Vagina (tissue), 2 donors: ENCODE measurements around the gene GABBR2.

ENCODE experiments used
- POLR2A ChIP-seq, 2 donors: fragments of 450-650 bp; IDR thresholded peaks; one replicate each; pipeline ENCODE4 v1.6.1; 2017; ENCODE audit warnings: antibody characterized with exemption in 2 of 2, mild to moderate bottlenecking in 2 of 2, moderate library complexity in 2 of 2
- POLR2AphosphoS5 ChIP-seq, 2 donors: sonication (generic); formaldehyde crosslinking; IDR thresholded peaks; one replicate each; pipeline ENCODE4 v1.9.0; 2017; ENCODE audit warnings: antibody characterized with exemption in 2 of 2, mild to moderate bottlenecking in 2 of 2, low read depth in 1 of 2; ENCODE audit not compliant: insufficient read depth in 1 of 2
- TF ChIP-seq, protein P1 (sequence below), 3 experiments: fragments of 450-650 bp in 2 of 3; fragments of 200-600 bp in 1 of 3; sonication (generic) in 1 of 3; IDR thresholded peaks; one replicate each; pipeline ENCODE4 v1.5.1; 2017 to 2019; ENCODE audit warnings: antibody characterized with exemption in 3 of 3, mild to moderate bottlenecking in 2 of 3, moderate library complexity in 2 of 3

- TF ChIP-seq POLR2AphosphoS5 (IDR thresholded peaks at IDR 0.05; ENCODE audit: insufficient read depth in 1 of 2, low read depth in 1 of 2) (no peak), POLR2A (IDR thresholded peaks at IDR 0.05) (no peak)
- TF ChIP-seq, protein P1, sequence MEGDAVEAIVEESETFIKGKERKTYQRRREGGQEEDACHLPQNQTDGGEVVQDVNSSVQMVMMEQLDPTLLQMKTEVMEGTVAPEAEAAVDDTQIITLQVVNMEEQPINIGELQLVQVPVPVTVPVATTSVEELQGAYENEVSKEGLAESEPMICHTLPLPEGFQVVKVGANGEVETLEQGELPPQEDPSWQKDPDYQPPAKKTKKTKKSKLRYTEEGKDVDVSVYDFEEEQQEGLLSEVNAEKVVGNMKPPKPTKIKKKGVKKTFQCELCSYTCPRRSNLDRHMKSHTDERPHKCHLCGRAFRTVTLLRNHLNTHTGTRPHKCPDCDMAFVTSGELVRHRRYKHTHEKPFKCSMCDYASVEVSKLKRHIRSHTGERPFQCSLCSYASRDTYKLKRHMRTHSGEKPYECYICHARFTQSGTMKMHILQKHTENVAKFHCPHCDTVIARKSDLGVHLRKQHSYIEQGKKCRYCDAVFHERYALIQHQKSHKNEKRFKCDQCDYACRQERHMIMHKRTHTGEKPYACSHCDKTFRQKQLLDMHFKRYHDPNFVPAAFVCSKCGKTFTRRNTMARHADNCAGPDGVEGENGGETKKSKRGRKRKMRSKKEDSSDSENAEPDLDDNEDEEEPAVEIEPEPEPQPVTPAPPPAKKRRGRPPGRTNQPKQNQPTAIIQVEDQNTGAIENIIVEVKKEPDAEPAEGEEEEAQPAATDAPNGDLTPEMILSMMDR (IDR thresholded peaks at IDR 0.05): no peak
These were observed 105.8 kb downstream of the GABBR2 start for GRCh38 chr9:98602839-98603500.
